ENCODE data around the gene KRTAP29-1.

The KRTAP29-1 gene

GRCh38 chr17:41308251-41308917 is 5.7 kb upstream of the KRTAP29-1 start:
- Histone ChIP-seq H3K27ac (ENCODE audit: extremely low read depth, low read depth, low read length) (no peak overlapping the region), H3K9me3 (ENCODE audit: control insufficient read depth, insufficient read depth, low read depth, low read length) (no peaks in the 10 kb centered on the region), H3K4me3 (ENCODE audit: low read depth, low read length) (no peak overlapping the region), H3K36me3 (ENCODE audit: control insufficient read depth in 2 of 2, insufficient read depth in 1 of 2, low read length in 2 of 2) (no peaks in the 10 kb centered on the region), H3K4me1 (ENCODE audit: control insufficient read depth, insufficient read depth, low read length) (no peaks in the 10 kb centered on the region)
- ChIA-PET CTCF (interaction anchor here (0.7 to 1.4 kb wide), 4 partner anchors 14 to 359 kb away, joined by 3 to 4 read pairs (median 4); no protein-coding TSS in a partner anchor), POLR2A (no interaction called here)
- TF ChIP-seq ZXDB (tag by site-specific recombination; IDR thresholded peaks at IDR 0.05) (no peak), ZNF624 (tag by site-specific recombination; IDR thresholded peaks at IDR 0.05) (no peak), ZNF510 (tag by site-specific recombination; IDR thresholded peaks at IDR 0.05; ENCODE audit: insufficient replicate concordance) (no peak), ZBTB7A (tag by site-specific recombination; IDR thresholded peaks at IDR 0.05; ENCODE audit: low read depth) (no peak), ZNF692 (tag by site-specific recombination; IDR thresholded peaks at IDR 0.05) (no peak), REST (tag by site-specific recombination; IDR thresholded peaks at IDR 0.05) (no peak), ZNF558 (tag by site-specific recombination; IDR thresholded peaks at IDR 0.05) (no peak), ZNF280D (tag by site-specific recombination; IDR thresholded peaks at IDR 0.05) (no peak), ZNF792 (tag by site-specific recombination; IDR thresholded peaks at IDR 0.05) (no peak), ZNF501 (tag by site-specific recombination; IDR thresholded peaks at IDR 0.05) (no peak), GLI4 (tag by site-specific recombination; IDR thresholded peaks at IDR 0.05) (no peak), ZSCAN23 (tag by site-specific recombination; IDR thresholded peaks at IDR 0.05) (no peak), ZNF571 (tag by site-specific recombination; IDR thresholded peaks at IDR 0.05) (no peak)

GRCh38 chr17:41307647-41308046 is 5.0 kb upstream of the KRTAP29-1 start:
- no peak overlapping the region for H3K27ac ChIP-seq (ENCODE audit: extremely low read depth, low read depth, low read length)
- H3K9me3 ChIP-seq (ENCODE audit: control insufficient read depth, insufficient read depth, low read depth, low read length), result no peaks in the 10 kb centered on the region
- ChIA-PET CTCF (interaction anchor here (0.8 to 1.4 kb wide), 3 partner anchors 15 to 22 kb away, joined by 3 to 4 read pairs (median 4); no protein-coding TSS in a partner anchor), POLR2A (no interaction called here)
- H3K4me3 ChIP-seq (ENCODE audit: low read depth, low read length), result no peak overlapping the region
- H3K4me1 ChIP-seq (ENCODE audit: control insufficient read depth, insufficient read depth, low read length), result no peaks in the 10 kb centered on the region
- H3K36me3 ChIP-seq (ENCODE audit: control insufficient read depth in 2 of 2, insufficient read depth in 1 of 2, low read length in 2 of 2), result no peaks in the 10 kb centered on the region
- no peak for TF ChIP-seq FEZF1 (tag by site-specific recombination; IDR thresholded peaks at IDR 0.05)
- TF ChIP-seq GFI1B (tag by site-specific recombination; IDR thresholded peaks at IDR 0.05), result no peak
- no peak for TF ChIP-seq ZNF266 (tag by site-specific recombination; IDR thresholded peaks at IDR 0.05; ENCODE audit: low read depth)
- no peak for TF ChIP-seq ZFP37 (tag by site-specific recombination; IDR thresholded peaks at IDR 0.05)
- TF ChIP-seq SCRT1 (tag by site-specific recombination; IDR thresholded peaks at IDR 0.05; ENCODE audit: borderline replicate concordance), result no peak
- peak; percentile 45; the same call in 1 of the 2 replicates for TF ChIP-seq ZIC2 (tag by site-specific recombination; IDR thresholded peaks at IDR 0.05)
- TF ChIP-seq ZNF174 (tag by site-specific recombination; IDR thresholded peaks at IDR 0.05), result no peak
- TF ChIP-seq KLF9 (tag by site-specific recombination; IDR thresholded peaks at IDR 0.05; ENCODE audit: low read depth), result no peak
- no peak for TF ChIP-seq ZSCAN23 (tag by site-specific recombination; IDR thresholded peaks at IDR 0.05)
- peak; percentile 85 for TF ChIP-seq GLIS1 (tag by site-specific recombination; IDR thresholded peaks at IDR 0.05)
- TF ChIP-seq ZNF561 (tag by site-specific recombination; IDR thresholded peaks at IDR 0.05; ENCODE audit: borderline replicate concordance), result no peak
- TF ChIP-seq ZNF660 (tag by site-specific recombination; IDR thresholded peaks at IDR 0.05), result no peak
- no peak for TF ChIP-seq ZNF558 (tag by site-specific recombination; IDR thresholded peaks at IDR 0.05)
- TF ChIP-seq ZFHX2 (tag by site-specific recombination; conservative IDR thresholded peaks at IDR 0.05), result no peak
- no peak for TF ChIP-seq ZNF624 (tag by site-specific recombination; IDR thresholded peaks at IDR 0.05)
- TF ChIP-seq KLF10 (tag by site-specific recombination; IDR thresholded peaks at IDR 0.05), result no peak
- TF ChIP-seq ZXDB (tag by site-specific recombination; IDR thresholded peaks at IDR 0.05), result no peak
- TF ChIP-seq OSR2 (tag by site-specific recombination; IDR thresholded peaks at IDR 0.05), result no peak

All from HEK293 (cell line).